HG02943 (cell line): ENCODE results near the gene CCDC24.

Experiments used
- ATAC-seq: cut with Tn5 transposase; IDR thresholded peaks from one replicate; pipeline ENCODE4 v1.9.1; 2021; ENCODE audit warnings: mild to moderate bottlenecking, low read depth, moderate library complexity; ENCODE audit not compliant: unreplicated experiment

Gene CCDC24

GRCh38 chr1:44021156-44021555 is 29.8 kb downstream of the CCDC24 start:
- no peak for ATAC-seq

DNA sequence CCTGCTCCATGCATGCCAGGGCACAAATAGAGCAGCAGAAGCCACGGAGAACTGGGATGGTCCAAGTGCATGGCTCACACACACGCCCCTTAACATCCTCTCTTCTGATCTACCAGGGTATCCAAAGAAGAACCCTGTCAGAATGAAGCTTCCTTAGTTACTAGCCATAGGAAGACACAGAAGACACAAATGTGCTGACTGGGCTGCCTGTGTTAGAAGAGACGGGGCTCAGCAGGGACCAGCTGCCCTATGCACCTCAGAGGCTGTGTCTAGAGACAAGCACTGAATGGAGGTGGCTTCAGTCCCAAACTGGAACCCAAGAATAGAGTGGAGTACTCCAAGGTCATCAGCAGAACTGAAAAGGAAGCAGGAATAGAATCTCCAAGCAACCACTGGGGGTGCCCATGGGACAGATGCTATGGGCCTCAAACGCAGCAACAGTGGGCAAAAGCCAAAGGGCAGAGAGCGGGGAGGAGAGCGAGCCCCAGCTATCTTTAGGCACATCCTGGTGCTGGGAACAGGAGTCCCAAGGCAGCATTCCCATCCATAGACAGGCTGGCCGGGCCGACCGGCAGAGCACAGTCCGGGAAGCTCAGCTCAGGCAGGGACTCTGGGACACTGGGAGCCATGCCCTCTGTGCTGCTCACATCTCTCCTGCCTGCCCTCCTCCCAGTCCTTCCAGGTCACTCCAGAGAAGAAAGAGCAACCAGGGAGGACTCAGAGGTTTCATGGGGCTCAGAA is 30.4 kb downstream of the CCDC24 start:
- no peak for ATAC-seq

DNA sequence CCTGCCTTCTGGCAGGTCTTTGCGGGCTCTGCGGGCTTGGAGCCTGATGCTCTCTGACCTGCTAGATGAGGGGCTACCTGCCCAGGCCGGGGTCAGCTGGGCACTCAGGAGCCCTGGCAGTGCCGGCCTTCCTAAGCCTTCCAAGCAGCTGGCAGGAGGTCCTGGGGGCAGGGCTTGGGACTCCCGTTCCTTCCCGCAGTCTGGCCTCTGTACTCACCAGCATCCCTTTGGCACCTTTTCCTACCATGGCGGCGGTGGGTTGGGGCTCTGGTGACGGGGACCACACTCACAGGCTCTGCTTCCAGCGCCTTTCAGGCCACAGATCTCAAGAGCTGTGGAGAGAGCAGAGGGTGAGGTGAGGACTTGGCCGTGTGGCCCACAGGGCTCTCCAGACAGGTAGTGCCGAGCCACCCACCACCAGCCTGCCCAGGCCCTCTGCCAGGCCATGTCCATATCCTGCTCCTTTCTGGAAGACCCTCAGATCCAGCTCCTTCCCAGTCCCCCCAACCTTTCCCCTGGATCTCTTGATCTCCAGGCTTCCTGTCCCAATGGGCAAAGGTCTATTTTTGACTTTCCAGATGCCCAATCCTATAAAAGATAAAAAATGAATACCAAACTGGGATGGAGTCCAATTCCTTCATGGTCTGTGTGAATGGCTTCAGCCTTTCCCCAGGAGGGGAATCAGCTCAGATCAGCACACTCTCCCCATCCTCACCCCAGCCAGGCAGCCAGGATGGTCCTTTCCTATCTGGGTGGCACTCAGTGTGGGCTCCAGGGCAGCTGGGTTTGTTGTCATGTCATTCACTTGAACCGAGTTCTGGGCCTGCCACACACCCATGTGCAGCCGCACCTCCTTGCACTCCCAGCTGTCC is 32.9 kb downstream of the CCDC24 start:
- no peak for ATAC-seq

DNA sequence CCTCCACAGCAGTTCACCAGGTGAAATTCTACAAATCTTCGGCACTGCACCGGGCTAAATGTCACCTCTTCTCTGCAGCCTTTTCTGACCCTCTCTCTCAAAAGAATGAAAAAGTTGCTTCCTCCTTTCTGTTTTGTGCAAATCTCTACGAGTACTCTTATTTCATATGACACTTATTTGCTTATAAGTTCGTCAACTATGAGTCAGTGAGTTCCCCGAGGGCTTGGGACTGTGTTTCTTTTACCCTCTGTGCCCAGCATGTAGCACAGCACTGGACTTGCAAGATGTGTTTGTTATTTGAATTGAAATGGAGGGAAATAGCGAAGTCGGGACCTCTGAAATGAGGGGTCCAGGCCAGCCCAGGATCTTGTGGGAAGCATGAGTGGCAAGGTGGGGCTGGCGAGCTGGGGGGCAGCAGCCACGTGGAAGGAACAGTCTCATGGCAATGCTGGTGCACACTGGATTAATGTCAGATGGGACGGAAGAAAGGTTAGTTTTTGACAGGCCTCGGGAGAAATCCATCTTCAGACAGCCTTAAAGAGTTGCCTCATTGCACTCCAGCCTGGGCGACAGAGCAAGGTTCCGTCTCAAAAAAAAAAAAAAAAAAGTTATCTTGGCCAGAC is 33.6 kb downstream of the CCDC24 start:
- no peak for ATAC-seq

DNA sequence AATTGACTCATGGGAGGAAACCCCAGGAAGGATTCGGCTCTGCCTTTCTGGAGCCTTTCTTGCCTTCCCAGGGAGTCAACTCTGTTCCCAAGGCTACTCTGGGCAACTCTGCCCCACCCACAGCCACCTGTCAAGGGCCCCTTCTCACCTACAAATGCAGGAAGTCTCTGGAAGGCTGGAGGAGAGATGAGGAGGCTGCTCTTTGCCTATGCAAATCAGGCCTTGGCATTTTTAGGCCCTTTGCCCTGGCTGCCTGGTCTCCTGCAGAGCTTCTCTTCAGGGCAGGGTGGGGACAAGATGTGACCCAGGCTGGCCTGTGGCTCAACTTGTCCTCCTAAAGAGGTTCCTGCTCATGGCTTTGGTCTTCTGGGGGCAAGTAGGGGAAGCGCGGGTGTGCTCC is 34.4 kb downstream of the CCDC24 start:
- no peak for ATAC-seq

DNA sequence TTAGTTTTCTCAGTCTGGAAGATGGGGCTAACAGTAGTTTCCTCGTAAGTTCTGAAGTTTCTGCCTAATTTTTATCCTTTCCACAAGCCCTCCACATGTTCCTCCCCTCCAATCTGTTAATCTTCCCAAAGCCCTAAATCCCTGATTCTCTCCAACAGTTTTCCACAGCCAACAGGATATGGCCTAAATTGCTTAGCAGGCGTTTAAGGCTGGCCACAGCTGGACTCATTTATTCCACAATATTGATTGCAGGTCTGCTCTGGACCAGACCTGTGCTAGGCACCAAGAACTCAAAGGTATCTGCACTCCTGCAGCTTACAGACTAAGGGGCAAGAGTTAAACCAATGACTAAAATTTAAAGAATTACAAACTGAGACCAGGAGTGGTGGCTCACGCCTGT is 35.9 kb downstream of the CCDC24 start:
- ATAC-seq: no peak

DNA sequence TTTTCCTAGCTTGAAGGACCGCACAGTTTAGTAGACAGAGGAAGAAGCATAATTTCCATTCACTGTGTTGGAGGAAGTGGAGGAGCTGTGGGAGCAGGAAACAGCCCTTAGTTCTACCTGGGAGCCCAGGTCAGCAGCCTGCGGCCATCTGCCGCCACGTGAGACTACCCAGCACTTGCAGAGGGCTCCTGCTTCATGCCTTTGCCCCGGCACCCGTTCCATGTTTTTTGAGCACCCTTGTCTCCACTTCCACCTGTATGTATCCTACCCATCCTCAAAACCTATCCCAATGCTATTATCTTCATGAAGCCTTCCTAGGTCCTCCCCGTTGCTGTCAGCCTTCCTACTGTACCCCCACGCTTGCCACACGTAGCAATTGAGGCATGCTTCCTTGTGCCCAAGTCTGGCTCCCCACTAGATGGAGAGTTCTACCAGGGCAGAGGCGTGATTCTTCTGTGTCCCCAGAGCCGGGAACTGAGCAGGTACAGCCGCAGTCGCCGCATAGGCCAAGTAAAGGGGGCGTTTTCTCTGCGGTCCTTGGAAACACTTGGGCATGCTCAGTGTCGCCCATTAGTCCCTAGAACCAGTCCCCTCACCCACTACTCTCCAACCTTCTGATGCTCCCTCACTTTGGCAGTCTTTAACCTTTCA is 38.0 kb downstream of the CCDC24 start:
- peak; percentile 12 for ATAC-seq

DNA sequence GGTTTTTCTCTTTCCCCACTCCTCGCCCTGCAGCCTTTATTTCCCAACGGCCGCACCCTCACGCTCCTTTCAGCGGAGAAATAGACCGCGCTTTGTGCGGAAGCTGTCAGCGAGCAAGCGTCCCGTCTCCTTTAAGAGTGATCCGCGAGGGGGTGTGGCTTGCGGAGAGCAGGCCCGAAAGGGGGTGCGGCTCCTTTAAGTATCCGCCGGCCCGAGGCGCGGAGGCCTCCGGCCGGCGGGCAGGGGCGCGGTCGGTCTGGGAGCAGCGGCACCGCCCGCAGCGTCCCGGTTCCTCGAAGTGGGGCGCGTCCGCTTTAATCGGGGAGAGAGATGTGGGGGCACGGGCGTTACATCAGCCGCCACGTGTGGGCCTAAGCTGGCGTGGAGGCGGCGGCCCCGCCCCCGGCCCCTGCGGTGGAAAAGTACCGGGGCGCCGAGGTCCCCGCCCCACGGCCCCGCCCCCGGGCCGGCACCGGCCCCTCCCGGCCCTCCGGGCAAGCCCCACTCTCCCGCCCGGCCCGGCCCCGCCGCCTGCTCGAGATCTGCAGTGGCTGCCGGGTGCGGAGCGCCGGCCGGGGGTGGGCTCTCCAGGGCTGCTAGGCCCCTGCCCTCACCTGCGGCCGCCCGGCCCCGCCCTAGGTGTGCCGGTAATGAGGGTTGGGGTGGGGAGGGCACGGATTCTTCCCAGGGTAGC is 38.7 kb downstream of the CCDC24 start:
- peak; percentile 76 for ATAC-seq

DNA sequence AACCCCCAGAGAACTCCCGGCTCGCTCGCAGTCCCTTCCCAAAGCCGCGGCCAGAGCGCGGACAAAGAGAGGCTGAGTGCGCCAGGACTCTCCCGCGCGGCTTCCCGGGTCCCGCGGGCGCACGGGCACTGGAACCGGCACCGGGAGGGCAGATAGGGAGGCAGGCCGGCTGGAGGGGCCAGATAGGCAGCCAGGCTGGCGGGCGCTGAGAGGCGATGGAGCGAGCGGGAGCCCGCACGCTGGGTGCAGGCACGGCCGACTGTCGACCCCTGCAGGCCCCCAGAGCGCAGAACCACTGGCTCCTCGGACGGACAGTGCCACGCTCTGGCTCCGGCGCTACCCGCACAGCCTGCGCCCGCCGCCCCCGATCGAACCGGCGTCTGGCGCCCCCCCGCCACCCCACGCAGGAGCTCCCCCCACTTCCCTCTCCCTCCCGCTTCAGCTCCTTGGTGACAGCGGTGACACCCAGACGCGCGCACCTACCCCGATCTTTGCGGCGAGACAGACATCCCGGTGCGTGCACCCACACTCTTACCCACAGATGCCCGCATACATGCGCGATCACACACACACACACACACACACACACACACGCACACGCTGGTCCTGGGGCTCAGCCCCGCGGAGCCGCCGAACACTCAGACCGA is 39.3 kb downstream of the CCDC24 start:
- peak; percentile 28 for ATAC-seq

DNA sequence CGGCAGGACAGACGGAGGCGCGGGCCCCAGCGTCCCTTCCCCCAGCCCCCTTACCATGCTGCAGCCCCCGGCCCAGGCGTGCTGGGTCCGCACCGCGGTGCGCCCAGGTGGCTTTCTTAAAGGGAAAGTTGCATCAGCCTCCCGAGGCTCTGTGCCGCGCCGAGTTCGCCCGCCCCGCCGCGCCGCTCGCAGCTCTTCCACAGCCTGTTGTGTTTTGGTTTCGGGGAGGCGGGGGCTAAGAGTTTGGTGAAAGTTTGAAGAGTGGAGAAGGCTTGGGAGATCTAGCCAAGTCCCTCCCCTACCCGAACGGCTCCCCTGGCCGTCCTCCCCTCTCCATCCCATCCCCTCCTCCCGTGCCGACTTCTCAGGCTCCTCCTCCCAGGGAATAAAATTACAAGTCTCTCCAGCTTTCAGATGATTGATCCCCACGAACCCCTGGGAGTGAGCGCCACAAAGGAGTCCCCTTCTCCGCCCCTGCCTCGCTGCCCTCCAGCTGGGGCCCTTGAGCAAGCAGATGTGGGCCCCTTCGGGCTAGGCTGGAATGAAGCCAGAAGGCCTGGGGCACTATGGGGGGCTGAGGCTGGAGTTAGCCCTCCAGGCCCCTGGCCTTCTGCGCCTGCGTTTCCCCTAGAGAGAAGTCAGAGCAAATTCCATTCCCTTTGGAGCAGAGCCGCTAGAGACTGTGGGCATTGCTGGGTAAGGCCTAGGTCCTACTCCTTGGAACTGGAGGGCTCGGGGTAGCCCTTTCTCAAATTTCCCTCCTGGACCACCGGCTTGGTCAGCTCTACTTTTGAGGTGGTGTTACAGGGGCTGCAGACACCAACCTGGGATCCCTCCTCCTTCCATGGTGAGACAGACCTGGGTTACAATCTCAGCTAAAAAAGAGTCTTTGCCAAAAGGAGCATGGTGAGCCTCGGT is 40.1 kb downstream of the CCDC24 start, which contains the start of gene SLC6A9:
Gene SLC6A9 (minus strand): TSS at position 211 of the 918 bp plus-strand sequence. CDS start 7,185 bp downstream, outside the sequence.
- ATAC-seq: no peak

- no peak for ATAC-seq
Measured at GRCh38 chr1:44032170-44032790, 40.9 kb downstream of the CCDC24 start.

DNA sequence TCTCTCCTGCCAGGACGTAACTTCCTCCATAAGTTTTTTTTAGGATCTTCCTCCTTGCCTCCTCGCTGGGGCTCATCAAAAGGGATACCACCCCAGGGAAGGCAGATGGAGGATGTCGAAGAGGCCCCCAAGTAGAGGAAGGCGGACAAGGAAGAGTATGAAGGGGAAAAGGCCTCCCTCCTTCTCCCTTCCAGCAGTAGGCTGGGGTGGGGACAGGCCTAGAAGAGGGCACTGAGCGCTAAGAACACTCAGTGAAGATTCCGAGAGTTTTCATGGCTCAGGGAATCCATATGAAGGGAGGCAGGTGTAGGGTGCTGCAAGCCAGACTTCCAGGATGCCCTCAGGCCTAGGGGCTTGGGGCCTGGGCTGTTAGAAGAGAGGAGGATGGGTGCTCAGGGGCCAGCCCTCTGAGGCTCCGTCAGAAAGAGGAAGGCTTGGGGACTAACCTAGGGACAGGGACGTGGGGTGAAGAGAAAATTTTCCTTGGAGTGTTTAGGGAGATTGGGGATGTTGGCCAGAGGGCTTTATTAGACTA is 41.7 kb downstream of the CCDC24 start:
- no peak for ATAC-seq

DNA sequence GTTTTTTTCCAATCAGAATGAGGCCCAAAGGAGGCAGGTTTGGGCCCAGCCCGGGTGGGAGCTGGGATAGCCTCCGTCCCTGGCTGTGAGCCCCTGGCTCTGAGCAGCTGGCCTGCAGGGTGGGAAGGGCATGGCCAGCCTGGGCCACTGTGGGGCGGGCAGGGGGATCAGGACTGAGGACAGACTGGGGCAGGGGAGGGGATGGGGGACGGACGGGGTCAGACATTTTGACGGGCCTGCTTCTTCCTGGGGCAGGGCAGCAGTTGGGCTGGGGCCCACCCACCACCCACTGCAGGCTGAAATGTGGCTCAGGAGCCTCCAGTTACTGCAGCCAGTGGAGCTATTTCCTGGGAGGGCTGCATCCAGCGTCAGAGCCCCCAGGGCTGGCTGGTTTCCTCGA is 42.4 kb downstream of the CCDC24 start:
- no peak for ATAC-seq

GRCh38 chr1:44034423-44034822 is 43.0 kb downstream of the CCDC24 start:
- ATAC-seq: no peak

- no peak for ATAC-seq
Measured at GRCh38 chr1:44034976-44035716, 43.7 kb downstream of the CCDC24 start.

- no peak for ATAC-seq
Measured at GRCh38 chr1:44035726-44036408, 44.5 kb downstream of the CCDC24 start.
